RWPE1 (cell line): ENCODE results near the gene SAMHD1.
"Not testable (repeated sequence)": the region's sequence is repeated elsewhere in the genome, so short reads cannot be mapped to it uniquely, and the experiment has no call there.

ENCODE experiments used
- CTCF ChIA-PET: fragments of 350-600 bp; sonication (Branson Sonifier 250); formaldehyde crosslinking; extraction: SDS; loops from one replicate; lab custom pipeline; 2021; lab: Yijun Ruan, JAX
- POLR2A ChIA-PET: fragments of 400-600 bp; formaldehyde crosslinking; extraction: SDS; loops from one replicate; lab custom pipeline; 2020; ENCODE audit warnings: antibody characterized with exemption; ENCODE audit not compliant: low non-redundant PET; lab: Yijun Ruan, JAX
- DNase-seq: peaks from one replicate; pipeline ENCODE4 v3.0.0; 2012; ENCODE audit warnings: low spot score
- H3K27ac ChIP-seq: fragments of 450-650 bp; 2 replicates; pipeline ENCODE4 v1.5.1; 2017
- CTCF ChIP-seq: fragments of 450-650 bp; conservative IDR thresholded peaks from 2 replicates; pipeline ENCODE4 v1.5.1; 2017; ENCODE audit warnings: low read depth, mild to moderate bottlenecking

The SAMHD1 gene

DNA sequence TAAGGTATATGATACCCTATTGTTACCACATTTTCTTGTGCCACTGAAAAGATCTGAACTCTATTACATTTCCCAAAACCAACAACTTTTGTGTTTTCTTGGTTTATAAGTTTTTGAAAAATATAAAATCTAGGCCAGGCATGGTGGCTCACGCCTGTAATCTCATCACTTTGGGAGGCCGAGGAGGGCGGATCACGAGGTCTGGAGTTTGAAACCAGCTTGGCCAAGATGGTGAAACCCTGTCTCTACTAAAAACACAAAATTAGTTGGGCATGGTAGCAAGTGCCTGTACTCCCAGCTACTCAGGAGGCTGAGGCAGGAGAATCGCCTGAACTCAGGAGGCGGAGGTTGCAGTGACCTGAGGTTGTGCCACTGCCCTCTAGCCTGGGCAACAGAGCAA, 34.3 kb downstream of the SAMHD1 start:
- DNase-seq, result no peak
- no peak for TF ChIP-seq CTCF
- POLR2A ChIA-PET, result no interaction called here
- no peak overlapping the region for H3K27ac ChIP-seq
- CTCF ChIA-PET, result no interaction called here

- ChIA-PET CTCF (no interaction called here), POLR2A (interaction anchor here (0.7 kb wide), 1 partner anchor 961 kb away, joined by 3 read pairs; no protein-coding TSS in a partner anchor)
- no peak overlapping the region for H3K27ac ChIP-seq
- no peak for TF ChIP-seq CTCF
- DNase-seq, result no peak
These were observed 35.3 kb downstream of the SAMHD1 start for GRCh38 chr20:36916199-36916598.

- POLR2A ChIA-PET, result no interaction called here
- CTCF ChIA-PET, result interaction anchor here (1.7 kb wide), 1 partner anchor 10 kb away, joined by 6 read pairs; no protein-coding TSS in a partner anchor
- no peak for DNase-seq
- TF ChIP-seq CTCF, result no peak
- H3K27ac ChIP-seq, result no peak overlapping the region
These were observed 42.9 kb downstream of the SAMHD1 start for GRCh38 chr20:36908603-36909002.

DNA sequence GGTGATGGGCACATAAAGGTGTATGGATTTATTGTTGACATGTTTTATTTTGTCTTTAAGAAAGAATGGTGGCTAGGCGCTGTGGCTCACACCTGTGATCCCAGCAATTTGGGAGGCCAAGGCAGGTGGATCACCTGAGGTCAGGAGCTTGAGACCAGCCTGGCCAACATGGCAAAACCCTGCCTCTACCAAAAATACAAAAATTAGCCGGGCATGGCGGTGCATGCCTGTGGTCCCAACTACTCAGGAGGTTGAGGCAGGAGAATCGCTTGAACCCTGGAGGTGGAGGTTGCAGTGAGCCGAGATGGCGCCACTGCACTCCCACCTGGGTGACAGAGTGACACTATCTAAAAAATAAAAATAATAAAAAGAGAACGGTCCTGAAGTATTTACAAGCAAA, 45.4 kb downstream of the SAMHD1 start:
- H3K27ac ChIP-seq, POLR2A ChIA-PET, DNase-seq, CTCF ChIA-PET: not testable (repeated sequence)

- POLR2A ChIA-PET, H3K27ac ChIP-seq, CTCF ChIA-PET, DNase-seq: not testable (repeated sequence)
These were observed 45.9 kb downstream of the SAMHD1 start for GRCh38 chr20:36905566-36905965.

DNA sequence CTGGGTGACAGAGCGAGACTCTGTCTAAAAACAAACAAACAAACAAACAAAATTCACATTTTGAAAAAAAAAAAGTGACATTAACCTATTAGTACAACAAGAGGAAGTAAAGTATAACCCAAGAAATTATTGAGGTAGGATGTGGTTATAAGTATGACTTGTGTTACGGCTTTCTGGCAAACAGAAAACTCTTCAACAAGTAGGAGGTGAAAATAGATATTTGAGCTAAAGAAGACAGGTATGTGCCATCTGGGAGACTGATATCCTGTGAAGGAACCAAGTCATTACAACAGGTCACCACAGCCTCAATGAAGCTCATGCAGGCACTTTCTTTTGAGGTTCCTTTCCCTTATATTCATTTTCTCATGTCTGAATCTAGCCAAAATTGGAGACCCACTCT, 46.8 kb downstream of the SAMHD1 start:
- DNase-seq, result no peak
- ChIA-PET POLR2A (no interaction called here), CTCF (interaction anchor here (0.6 to 0.7 kb wide), 5 partner anchors 26 to 691 kb away, joined by 3 to 9 read pairs (median 4); no protein-coding TSS in a partner anchor)
- H3K27ac ChIP-seq, result no peak overlapping the region
- no peak for TF ChIP-seq CTCF

DNA sequence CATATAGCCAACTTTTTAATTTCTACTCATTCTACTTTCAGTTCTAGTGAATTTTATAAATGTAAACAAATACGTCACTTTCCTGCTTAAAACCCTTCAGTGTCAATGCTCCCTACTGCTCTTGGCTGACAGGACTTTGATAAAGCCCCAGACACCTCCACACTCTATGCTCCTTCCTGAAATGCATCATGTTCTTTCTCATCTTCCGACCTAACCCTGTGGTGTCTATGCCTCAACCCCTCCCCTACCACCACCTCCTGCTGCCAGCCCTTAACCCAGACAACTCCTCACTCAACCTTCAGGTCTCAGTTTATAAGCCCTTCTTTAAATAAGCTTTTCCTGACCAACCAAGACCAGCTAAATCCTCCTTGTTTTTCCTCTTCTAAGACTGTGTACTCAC, 56.5 kb downstream of the SAMHD1 start:
- ChIA-PET POLR2A (no interaction called here), CTCF (interaction anchor here (0.6 to 1.9 kb wide), 3 partner anchors 12 to 792 kb away, joined by 3 to 6 read pairs (median 5); no protein-coding TSS in a partner anchor)
- no peak for TF ChIP-seq CTCF

DNA sequence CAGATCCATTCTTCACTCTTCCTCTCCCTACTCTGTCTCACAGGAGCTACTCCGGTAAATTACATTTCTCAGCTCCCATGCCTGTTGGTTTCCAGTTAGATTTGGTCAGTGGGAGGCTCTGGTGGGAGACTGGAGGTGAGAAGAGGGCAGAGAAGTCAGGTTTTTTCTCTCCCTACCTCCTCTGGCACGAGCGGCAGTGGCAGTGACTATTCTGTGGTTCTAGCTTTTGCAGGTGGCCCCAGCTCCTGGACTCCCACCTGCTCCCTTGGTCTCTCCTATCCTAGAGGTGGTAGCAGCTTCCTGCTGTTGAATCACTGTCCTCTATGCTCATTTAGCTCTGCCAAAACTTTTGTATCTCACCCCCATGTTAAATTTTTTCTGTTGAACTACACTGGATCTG, 57.7 kb downstream of the SAMHD1 start:
- POLR2A ChIA-PET, result no interaction called here
- H3K27ac ChIP-seq, result no peak overlapping the region
- no peak for DNase-seq
- TF ChIP-seq CTCF, result no peak
- CTCF ChIA-PET, result interaction anchor here (0.6 to 1.9 kb wide), 3 partner anchors 11 to 25 kb away, joined by 3 to 5 read pairs (median 5); no protein-coding TSS in a partner anchor

More for the DNA sequence above, 56.5 kb downstream of the SAMHD1 start:
- no peak overlapping the region for H3K27ac ChIP-seq
- no peak for DNase-seq
